ENCODE data around the gene DNAJB2.
A peak's percentile ranks its signal among the peaks of the same experiment; 100 is the strongest.

DNA sequence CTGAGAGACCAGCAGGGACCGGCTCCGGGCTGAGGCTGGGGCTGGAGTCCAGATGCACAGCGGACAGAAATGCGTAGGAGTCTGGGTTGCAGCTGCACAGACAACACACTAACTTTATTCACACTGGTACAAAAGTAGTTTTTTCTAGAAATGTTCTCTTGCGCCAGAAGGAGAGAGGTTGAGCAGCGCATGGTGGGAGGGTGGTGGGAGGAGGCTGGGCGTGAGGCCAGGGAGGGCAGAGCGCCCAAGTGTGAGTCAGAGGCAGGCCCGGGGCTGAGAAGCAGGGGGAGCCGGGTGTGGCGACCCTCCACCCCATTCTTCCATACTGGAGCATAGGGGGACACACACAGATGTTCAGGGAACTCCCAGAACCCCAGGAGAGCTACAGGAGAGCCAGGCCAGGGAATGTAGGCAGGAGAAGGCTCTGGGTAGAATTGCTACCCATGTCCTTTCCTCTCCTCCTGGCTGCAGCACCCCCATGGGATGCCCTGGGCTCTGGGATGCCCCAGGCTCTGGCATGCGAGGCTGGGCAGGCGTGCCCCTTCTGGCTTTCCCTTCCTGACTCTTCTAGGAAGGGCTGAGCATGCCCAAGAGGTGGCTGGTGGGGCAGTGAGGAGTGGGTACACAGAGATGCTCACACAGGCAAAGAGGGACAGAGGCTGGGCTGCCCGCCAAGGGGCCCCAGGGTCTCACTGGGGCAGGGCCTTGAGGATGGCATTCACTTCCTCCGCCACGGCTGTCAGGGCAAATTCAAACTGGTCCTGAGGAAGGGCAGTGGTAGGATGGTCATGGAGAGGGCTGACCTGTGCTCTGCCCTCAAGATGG lies 10.6 kb downstream of the DNAJB2 start:
- TF ChIP-seq, protein P1, sequence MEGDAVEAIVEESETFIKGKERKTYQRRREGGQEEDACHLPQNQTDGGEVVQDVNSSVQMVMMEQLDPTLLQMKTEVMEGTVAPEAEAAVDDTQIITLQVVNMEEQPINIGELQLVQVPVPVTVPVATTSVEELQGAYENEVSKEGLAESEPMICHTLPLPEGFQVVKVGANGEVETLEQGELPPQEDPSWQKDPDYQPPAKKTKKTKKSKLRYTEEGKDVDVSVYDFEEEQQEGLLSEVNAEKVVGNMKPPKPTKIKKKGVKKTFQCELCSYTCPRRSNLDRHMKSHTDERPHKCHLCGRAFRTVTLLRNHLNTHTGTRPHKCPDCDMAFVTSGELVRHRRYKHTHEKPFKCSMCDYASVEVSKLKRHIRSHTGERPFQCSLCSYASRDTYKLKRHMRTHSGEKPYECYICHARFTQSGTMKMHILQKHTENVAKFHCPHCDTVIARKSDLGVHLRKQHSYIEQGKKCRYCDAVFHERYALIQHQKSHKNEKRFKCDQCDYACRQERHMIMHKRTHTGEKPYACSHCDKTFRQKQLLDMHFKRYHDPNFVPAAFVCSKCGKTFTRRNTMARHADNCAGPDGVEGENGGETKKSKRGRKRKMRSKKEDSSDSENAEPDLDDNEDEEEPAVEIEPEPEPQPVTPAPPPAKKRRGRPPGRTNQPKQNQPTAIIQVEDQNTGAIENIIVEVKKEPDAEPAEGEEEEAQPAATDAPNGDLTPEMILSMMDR (IDR thresholded peaks at IDR 0.05) = no peak
- no peak for TF ChIP-seq EP300 (IDR thresholded peaks at IDR 0.05)
- TF ChIP-seq POLR2AphosphoS5 (IDR thresholded peaks at IDR 0.05) = peak; percentile 66 to 70
- TF ChIP-seq POLR2A (IDR thresholded peaks at IDR 0.05; ENCODE audit: low read depth) = no peak

Data from esophagus muscularis mucosa (tissue), 4 donors.